K562 (cell line): Measurements from ENCODE around the gene NT5C. TPM values are rescaled to one million over a fixed set of nuclear protein-coding genes. Genes with fewer than 3 reads are reported as not detected.

Experiments used
- ARID1B ChIP-seq: fragments of 450-650 bp; IDR thresholded peaks from 2 replicates; pipeline ENCODE4 v1.6.1; 2016; ENCODE audit warnings: antibody characterized with exemption, mild to moderate bottlenecking, inconsistent platforms
- MBD2 ChIP-seq: sonication (generic); IDR thresholded peaks from 2 replicates; pipeline ENCODE4 v1.6.1; 2016; ENCODE audit warnings: low read depth, borderline replicate concordance
- PCBP2 ChIP-seq: fragments of 200-400 bp; formaldehyde crosslinking; IDR thresholded peaks from 2 replicates; pipeline ENCODE4 v1.6.1; 2018; ENCODE audit warnings: low read length, low read depth, mild to moderate bottlenecking, moderate library complexity; ENCODE audit not compliant: poor library complexity, severe bottlenecking
- RBM22 ChIP-seq: fragments of 200-400 bp; formaldehyde crosslinking; IDR thresholded peaks from 2 replicates; pipeline ENCODE4 v1.6.1; 2018; ENCODE audit warnings: low read length, low read depth; ENCODE audit not compliant: poor library complexity, severe bottlenecking
- RCOR1 ChIP-seq, 2 experiments: IDR thresholded peaks; 2 replicates each; pipeline ENCODE4 v1.6.1; 2012; ENCODE audit warnings: low read depth in 2 of 2, low read length in 2 of 2, borderline replicate concordance in 1 of 2, improper control_type of control experiment in 1 of 2
- SREBF2 ChIP-seq: sonication (generic); formaldehyde crosslinking; IDR thresholded peaks from 2 replicates; pipeline ENCODE4 v1.4.0; 2020; ENCODE audit warnings: mild to moderate bottlenecking, missing genetic modification reagents
- TAF1 ChIP-seq: IDR thresholded peaks from 2 replicates; pipeline ENCODE4 v1.6.1; 2011; ENCODE audit warnings: mild to moderate bottlenecking, low read length, moderate library complexity; ENCODE audit not compliant: insufficient read depth, control insufficient read depth, severe bottlenecking; ENCODE audit errors: extremely low read depth
- TSC22D4 ChIP-seq: fragments of 450-650 bp; IDR thresholded peaks from 2 replicates; pipeline ENCODE4 v1.6.1; 2016; ENCODE audit warnings: missing genetic modification characterization, missing biosample characterization, control low read depth
- ZFPM2 ChIP-seq: fragments of 250-450 bp; sonication (Bioruptor Pico); IDR thresholded peaks from 2 replicates; pipeline ENCODE4 v1.5.1; 2022; ENCODE audit warnings: mild to moderate bottlenecking
- ZNF124 ChIP-seq: sonication (generic); formaldehyde crosslinking; IDR thresholded peaks from 2 replicates; pipeline ENCODE4 v1.8.1; 2022; ENCODE audit warnings: missing genetic modification reagents
- ZNF507 ChIP-seq: conservative IDR thresholded peaks from 2 replicates; pipeline ENCODE4 v1.6.1; 2017; ENCODE audit warnings: missing genetic modification characterization, missing compliant biosample characterization
- polyA plus RNA-seq, 8 experiments: library from polyadenylated mRNA; depleted of rRNA in 4 of 8; stranded (reverse) in 5 of 8; unstranded in 3 of 8; fragments of >200 nt; fragmentation: Nextera tagmentation in 2 of 8; fragmentation: Illumina TruSeq in 1 of 8; extraction: Ambion mirVana in 2 of 8; extraction: Trizol in 1 of 8; gene quantifications; 2 replicates each; pipeline versions ENCODE4 v1.2.1 to v1.2.3, GENCODE V29; 2011 to 2014; ENCODE audit warnings: inconsistent platforms in 1 of 8, missing spikeins in 1 of 8
- total RNA-seq, 7 experiments: library from RNA; depleted of rRNA in 6 of 7; stranded (reverse); fragments of >200 nt in 6 of 7; fragmentation: Illumina TruSeq in 2 of 7; extraction: Trizol in 2 of 7; gene quantifications; 2 replicates each; pipeline versions ENCODE4 v1.2.1 to v1.2.3, GENCODE V29; 2011 to 2021; ENCODE audit warnings: low replicate concordance in 1 of 7
- TF ChIP-seq, protein P1 (sequence below): fragments of 250-450 bp; sonication (Bioruptor Pico); IDR thresholded peaks from 2 replicates; pipeline ENCODE4 v1.8.0; 2022; ENCODE audit warnings: inconsistent platforms, mild to moderate bottlenecking, moderate library complexity, borderline replicate concordance
- TF ChIP-seq, protein P2 (sequence below), 2 experiments: fragments of 450-650 bp; formaldehyde crosslinking in 1 of 2; IDR thresholded peaks; 2 replicates each; pipeline versions ENCODE4 v1.4.0 to v1.6.1; 2014 to 2020; ENCODE audit warnings: mild to moderate bottlenecking in 2 of 2, borderline replicate concordance in 1 of 2, low read depth in 1 of 2
- TF ChIP-seq, protein P3 (sequence below): fragments of 450-650 bp; formaldehyde crosslinking; conservative IDR thresholded peaks from 2 replicates; pipeline ENCODE4 v1.4.0; 2022; ENCODE audit warnings: mild to moderate bottlenecking, missing genetic modification characterization
- TF ChIP-seq, protein P4 (sequence below): fragments of 450-650 bp; IDR thresholded peaks from one replicate; pipeline ENCODE4 v1.6.1; 2018; ENCODE audit warnings: mild to moderate bottlenecking, moderate library complexity; ENCODE audit not compliant: partially characterized antibody

Gene NT5C
- total and polyA plus RNA-seq, 9 of the 15 experiments (the other 6 are each of a cell fraction or from before 2014, with no cell fraction given): 2.9 to 205 (median 45.0) TPM

DNA sequence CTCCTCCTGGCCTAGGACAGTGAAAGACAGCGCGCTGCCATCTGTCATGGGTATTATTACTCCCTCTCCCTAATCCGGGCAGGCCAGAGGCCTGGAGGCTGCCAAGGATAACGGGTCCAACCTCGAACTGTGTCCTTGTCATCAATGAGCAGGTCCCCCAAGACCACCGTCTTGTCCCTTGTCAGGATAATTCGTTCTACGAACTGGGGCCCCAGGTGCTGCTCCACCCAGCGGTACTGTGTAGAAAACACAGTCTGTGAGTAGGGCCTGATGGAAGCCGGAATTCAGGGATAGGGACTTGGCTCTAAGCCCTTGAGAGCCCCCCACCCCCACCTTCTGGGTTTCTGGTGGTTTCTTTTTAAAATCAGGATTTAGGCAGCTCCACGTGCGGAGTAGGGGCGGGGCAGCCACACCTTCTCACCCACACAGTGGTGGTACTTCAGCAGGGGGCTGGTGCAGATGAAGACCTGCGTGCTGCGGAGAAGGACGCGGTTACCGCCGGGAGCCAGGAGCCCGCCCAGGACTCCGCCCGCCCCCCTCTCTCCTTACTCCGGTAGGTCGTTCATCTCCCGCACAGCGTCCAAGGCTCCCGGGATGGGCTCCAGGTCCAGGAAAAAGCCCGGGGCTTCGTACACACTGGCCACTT lies 787 bp downstream of the NT5C start (continued):
- TF ChIP-seq, protein P1, sequence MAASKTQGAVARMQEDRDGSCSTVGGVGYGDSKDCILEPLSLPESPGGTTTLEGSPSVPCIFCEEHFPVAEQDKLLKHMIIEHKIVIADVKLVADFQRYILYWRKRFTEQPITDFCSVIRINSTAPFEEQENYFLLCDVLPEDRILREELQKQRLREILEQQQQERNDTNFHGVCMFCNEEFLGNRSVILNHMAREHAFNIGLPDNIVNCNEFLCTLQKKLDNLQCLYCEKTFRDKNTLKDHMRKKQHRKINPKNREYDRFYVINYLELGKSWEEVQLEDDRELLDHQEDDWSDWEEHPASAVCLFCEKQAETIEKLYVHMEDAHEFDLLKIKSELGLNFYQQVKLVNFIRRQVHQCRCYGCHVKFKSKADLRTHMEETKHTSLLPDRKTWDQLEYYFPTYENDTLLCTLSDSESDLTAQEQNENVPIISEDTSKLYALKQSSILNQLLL: no peak
- TF ChIP-seq, protein P2, sequence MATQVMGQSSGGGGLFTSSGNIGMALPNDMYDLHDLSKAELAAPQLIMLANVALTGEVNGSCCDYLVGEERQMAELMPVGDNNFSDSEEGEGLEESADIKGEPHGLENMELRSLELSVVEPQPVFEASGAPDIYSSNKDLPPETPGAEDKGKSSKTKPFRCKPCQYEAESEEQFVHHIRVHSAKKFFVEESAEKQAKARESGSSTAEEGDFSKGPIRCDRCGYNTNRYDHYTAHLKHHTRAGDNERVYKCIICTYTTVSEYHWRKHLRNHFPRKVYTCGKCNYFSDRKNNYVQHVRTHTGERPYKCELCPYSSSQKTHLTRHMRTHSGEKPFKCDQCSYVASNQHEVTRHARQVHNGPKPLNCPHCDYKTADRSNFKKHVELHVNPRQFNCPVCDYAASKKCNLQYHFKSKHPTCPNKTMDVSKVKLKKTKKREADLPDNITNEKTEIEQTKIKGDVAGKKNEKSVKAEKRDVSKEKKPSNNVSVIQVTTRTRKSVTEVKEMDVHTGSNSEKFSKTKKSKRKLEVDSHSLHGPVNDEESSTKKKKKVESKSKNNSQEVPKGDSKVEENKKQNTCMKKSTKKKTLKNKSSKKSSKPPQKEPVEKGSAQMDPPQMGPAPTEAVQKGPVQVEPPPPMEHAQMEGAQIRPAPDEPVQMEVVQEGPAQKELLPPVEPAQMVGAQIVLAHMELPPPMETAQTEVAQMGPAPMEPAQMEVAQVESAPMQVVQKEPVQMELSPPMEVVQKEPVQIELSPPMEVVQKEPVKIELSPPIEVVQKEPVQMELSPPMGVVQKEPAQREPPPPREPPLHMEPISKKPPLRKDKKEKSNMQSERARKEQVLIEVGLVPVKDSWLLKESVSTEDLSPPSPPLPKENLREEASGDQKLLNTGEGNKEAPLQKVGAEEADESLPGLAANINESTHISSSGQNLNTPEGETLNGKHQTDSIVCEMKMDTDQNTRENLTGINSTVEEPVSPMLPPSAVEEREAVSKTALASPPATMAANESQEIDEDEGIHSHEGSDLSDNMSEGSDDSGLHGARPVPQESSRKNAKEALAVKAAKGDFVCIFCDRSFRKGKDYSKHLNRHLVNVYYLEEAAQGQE (IDR thresholded peaks at IDR 0.05; ENCODE audit: borderline replicate concordance): peak; percentile 54; the same call in 1 of the 2 replicates
- TF ChIP-seq, protein P2 (CRISPR knock-in tag; IDR thresholded peaks at IDR 0.05; ENCODE audit: low read depth): no peak
- TF ChIP-seq MBD2 (no peak), TAF1 (no peak), ZNF507 (tag) (no peak), SREBF2 (CRISPR knock-in tag) (no peak), ZNF124 (CRISPR knock-in tag) (no peak), ARID1B (no peak), RBM22 (no peak), TSC22D4 (tag) (no peak), PCBP2 (no peak), ZFPM2 (CRISPR knock-in tag) (no peak), RCOR1 (IDR thresholded peaks at IDR 0.05; ENCODE audit: borderline replicate concordance in 1 of 2, low read depth in 2 of 2, low read length in 2 of 2) (no peak)
- TF ChIP-seq, protein P3, sequence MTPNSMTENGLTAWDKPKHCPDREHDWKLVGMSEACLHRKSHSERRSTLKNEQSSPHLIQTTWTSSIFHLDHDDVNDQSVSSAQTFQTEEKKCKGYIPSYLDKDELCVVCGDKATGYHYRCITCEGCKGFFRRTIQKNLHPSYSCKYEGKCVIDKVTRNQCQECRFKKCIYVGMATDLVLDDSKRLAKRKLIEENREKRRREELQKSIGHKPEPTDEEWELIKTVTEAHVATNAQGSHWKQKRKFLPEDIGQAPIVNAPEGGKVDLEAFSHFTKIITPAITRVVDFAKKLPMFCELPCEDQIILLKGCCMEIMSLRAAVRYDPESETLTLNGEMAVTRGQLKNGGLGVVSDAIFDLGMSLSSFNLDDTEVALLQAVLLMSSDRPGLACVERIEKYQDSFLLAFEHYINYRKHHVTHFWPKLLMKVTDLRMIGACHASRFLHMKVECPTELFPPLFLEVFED (CRISPR knock-in tag): no peak
- TF ChIP-seq, protein P4, sequence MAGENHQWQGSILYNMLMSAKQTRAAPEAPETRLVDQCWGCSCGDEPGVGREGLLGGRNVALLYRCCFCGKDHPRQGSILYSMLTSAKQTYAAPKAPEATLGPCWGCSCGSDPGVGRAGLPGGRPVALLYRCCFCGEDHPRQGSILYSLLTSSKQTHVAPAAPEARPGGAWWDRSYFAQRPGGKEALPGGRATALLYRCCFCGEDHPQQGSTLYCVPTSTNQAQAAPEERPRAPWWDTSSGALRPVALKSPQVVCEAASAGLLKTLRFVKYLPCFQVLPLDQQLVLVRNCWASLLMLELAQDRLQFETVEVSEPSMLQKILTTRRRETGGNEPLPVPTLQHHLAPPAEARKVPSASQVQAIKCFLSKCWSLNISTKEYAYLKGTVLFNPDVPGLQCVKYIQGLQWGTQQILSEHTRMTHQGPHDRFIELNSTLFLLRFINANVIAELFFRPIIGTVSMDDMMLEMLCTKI: no peak
